IMR-90 (cell line): Measurements from ENCODE around the gene NRCAM.

ENCODE experiments used
- POLR2A ChIP-seq: IDR thresholded peaks from 2 replicates; pipeline ENCODE4 v1.6.1; 2012; ENCODE audit warnings: mild to moderate bottlenecking, low read depth, low read length
- SMC3 ChIP-seq: fragments of 150-350 bp; IDR thresholded peaks from 2 replicates; pipeline ENCODE4 v1.6.1; 2016; ENCODE audit warnings: low read depth, mild to moderate bottlenecking, antibody characterized with exemption, low read length, moderate library complexity
- TF ChIP-seq, protein P1 (sequence below): conservative IDR thresholded peaks from 2 replicates; pipeline ENCODE4 v1.5.1; 2012; ENCODE audit warnings: mild to moderate bottlenecking, low read depth, low read length, improper control_type of control experiment
- TF ChIP-seq, protein P2 (sequence below): fragments of 150-350 bp; IDR thresholded peaks from 2 replicates; pipeline ENCODE4 v1.6.1; 2016; ENCODE audit warnings: low read depth, mild to moderate bottlenecking, low read length, moderate library complexity, borderline replicate concordance

DNA sequence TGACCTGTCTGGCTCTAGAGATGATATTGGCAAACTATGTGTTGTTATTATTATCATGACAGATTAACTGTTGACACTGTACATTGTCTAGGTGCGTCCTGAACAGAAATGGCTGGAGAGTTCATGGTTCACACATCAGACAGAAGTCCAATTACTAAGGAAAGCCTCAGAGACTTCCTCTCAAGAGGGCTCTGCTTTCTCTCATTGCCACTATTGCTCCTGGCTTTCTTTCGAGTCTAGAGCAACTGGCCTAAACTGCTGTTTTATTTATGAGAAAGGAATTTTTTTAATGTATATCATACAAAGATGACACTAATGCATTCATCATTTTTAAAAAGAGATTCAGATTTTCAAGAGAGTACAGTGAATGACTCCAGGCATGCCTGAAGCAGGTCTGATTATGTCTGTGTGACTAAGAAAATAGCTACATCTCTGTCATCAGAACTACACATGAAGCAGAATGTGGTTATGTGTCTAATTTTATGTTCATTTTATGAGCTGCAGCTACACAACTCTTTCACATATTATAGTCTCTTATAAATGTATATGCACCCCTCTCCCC is 30.4 kb downstream of the NRCAM start:
- TF ChIP-seq POLR2A (no peak), SMC3 (no peak)
- TF ChIP-seq, protein P1, sequence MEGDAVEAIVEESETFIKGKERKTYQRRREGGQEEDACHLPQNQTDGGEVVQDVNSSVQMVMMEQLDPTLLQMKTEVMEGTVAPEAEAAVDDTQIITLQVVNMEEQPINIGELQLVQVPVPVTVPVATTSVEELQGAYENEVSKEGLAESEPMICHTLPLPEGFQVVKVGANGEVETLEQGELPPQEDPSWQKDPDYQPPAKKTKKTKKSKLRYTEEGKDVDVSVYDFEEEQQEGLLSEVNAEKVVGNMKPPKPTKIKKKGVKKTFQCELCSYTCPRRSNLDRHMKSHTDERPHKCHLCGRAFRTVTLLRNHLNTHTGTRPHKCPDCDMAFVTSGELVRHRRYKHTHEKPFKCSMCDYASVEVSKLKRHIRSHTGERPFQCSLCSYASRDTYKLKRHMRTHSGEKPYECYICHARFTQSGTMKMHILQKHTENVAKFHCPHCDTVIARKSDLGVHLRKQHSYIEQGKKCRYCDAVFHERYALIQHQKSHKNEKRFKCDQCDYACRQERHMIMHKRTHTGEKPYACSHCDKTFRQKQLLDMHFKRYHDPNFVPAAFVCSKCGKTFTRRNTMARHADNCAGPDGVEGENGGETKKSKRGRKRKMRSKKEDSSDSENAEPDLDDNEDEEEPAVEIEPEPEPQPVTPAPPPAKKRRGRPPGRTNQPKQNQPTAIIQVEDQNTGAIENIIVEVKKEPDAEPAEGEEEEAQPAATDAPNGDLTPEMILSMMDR: no peak
- TF ChIP-seq, protein P2, sequence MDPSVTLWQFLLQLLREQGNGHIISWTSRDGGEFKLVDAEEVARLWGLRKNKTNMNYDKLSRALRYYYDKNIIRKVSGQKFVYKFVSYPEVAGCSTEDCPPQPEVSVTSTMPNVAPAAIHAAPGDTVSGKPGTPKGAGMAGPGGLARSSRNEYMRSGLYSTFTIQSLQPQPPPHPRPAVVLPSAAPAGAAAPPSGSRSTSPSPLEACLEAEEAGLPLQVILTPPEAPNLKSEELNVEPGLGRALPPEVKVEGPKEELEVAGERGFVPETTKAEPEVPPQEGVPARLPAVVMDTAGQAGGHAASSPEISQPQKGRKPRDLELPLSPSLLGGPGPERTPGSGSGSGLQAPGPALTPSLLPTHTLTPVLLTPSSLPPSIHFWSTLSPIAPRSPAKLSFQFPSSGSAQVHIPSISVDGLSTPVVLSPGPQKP: no peak
